IMR-90 (cell line): ENCODE data around the gene RETREG1. TPM values are rescaled to one million over a fixed set of nuclear protein-coding genes. Genes with fewer than 3 reads are reported as not detected.

Experiments
- ATAC-seq: fragments of 200-7000 bp; cut with Tn5 transposase; 2 replicates; pipeline ENCODE4 v1.9.1; 2020; ENCODE audit warnings: low read depth, mild to moderate bottlenecking, moderate library complexity
- BruUV-seq: library from RNA; stranded (reverse); fragments of 400-500 nt; replicated peaks from 2 replicates; lab custom pipeline; 2021; lab: Mats Ljungman, UMichigan
- CTCF ChIA-PET: fragments of 300-600 bp; formaldehyde crosslinking; extraction: SDS; loops from one replicate; lab custom pipeline; 2021; ENCODE audit warnings: antibody characterized with exemption; lab: Yijun Ruan, JAX
- POLR2A ChIA-PET: fragments of 300-600 bp; sonication (Branson Sonifier 250); formaldehyde crosslinking; loops from one replicate; lab custom pipeline; 2022; ENCODE audit warnings: antibody characterized with exemption; ENCODE audit not compliant: unreplicated experiment; lab: Charles Lee
- DNase-seq: peaks from one replicate; pipeline ENCODE4 v3.0.0; 2013
- H2AFZ ChIP-seq: replicated peaks from 2 replicates; pipeline ENCODE3; 2013; ENCODE audit warnings: low read length, mild to moderate bottlenecking; ENCODE audit not compliant: poor library complexity
- H2AK5ac ChIP-seq: 2 replicates; pipeline ENCODE4 v1.6.1; 2013; ENCODE audit warnings: low read depth, low read length, inconsistent platforms
- H2AK9ac ChIP-seq: replicated peaks from 2 replicates; pipeline ENCODE3; 2013; ENCODE audit warnings: mild to moderate bottlenecking, low read depth, low read length, moderate library complexity; ENCODE audit not compliant: poor library complexity
- H2BK120ac ChIP-seq: 2 replicates; pipeline ENCODE4 v1.6.1; 2013; ENCODE audit warnings: low read depth, low read length, inconsistent platforms
- H2BK15ac ChIP-seq: 3 replicates; pipeline ENCODE4 v1.6.1; 2013; ENCODE audit warnings: low read depth, low read length, inconsistent platforms
- H2BK20ac ChIP-seq: 2 replicates; pipeline ENCODE4 v1.6.1; 2013; ENCODE audit warnings: low read depth, mild to moderate bottlenecking, inconsistent platforms, low read length, moderate library complexity
- H2BK5ac ChIP-seq: 2 replicates; pipeline ENCODE4 v1.6.1; 2013; ENCODE audit warnings: mild to moderate bottlenecking, low read depth, low read length, inconsistent platforms; ENCODE audit not compliant: poor library complexity, severe bottlenecking
- H3K14ac ChIP-seq: replicated peaks from 2 replicates; pipeline ENCODE4 v1.6.1; 2013; ENCODE audit warnings: low read depth, low read length, inconsistent platforms
- H3K18ac ChIP-seq: 2 replicates; pipeline ENCODE4 v1.6.1; 2013; ENCODE audit warnings: low read depth, low read length, control low read depth
- H3K23ac ChIP-seq: 2 replicates; pipeline ENCODE4 v1.6.1; 2013; ENCODE audit warnings: low read depth, low read length, inconsistent platforms
- H3K27ac ChIP-seq: 2 replicates; pipeline ENCODE4 v1.5.1; 2013; ENCODE audit warnings: mild to moderate bottlenecking, control low read depth, low read length; ENCODE audit not compliant: insufficient read depth
- H3K27me3 ChIP-seq: 2 replicates; pipeline ENCODE4 v1.6.1; 2013; ENCODE audit warnings: low read length; ENCODE audit not compliant: control insufficient read depth, insufficient read depth
- H3K36me3 ChIP-seq: 2 replicates; pipeline ENCODE4 v1.6.1; 2013; ENCODE audit warnings: low read length, mixed read lengths; ENCODE audit not compliant: control insufficient read depth, insufficient read depth
- H3K4ac ChIP-seq: 2 replicates; pipeline ENCODE4 v1.6.1; 2013; ENCODE audit warnings: low read depth, low read length, inconsistent platforms
- H3K4me1 ChIP-seq: 2 replicates; pipeline ENCODE4 v1.6.1; 2013; ENCODE audit warnings: low read length, mixed read lengths; ENCODE audit not compliant: control insufficient read depth, insufficient read depth
- H3K4me2 ChIP-seq: 2 replicates; pipeline ENCODE4 v1.6.1; 2013; ENCODE audit warnings: low read depth, mild to moderate bottlenecking, control low read depth, low read length, moderate library complexity
- H3K4me3 ChIP-seq: 2 replicates; pipeline ENCODE4 v1.5.1; 2013; ENCODE audit warnings: low read depth, mild to moderate bottlenecking, control low read depth, low read length, moderate library complexity; ENCODE audit not compliant: insufficient read depth
- H3K56ac ChIP-seq: 2 replicates; pipeline ENCODE4 v1.6.1; 2013; ENCODE audit warnings: low read length, inconsistent platforms; ENCODE audit not compliant: insufficient read depth; ENCODE audit errors: extremely low read depth
- H3K79me1 ChIP-seq, 2 experiments: 2 replicates each; pipeline ENCODE4 v1.6.1; 2013; ENCODE audit warnings: low read length in 2 of 2, inconsistent platforms in 1 of 2, low read depth in 1 of 2
- H3K9ac ChIP-seq: 2 replicates; pipeline ENCODE4 v1.6.1; 2013; ENCODE audit warnings: low read depth, low read length, control low read depth
- H3K9me1 ChIP-seq: 2 replicates; pipeline ENCODE4 v1.6.1; 2013; ENCODE audit warnings: low read length, inconsistent platforms; ENCODE audit not compliant: insufficient read depth
- H3K9me3 ChIP-seq: 2 replicates; pipeline ENCODE4 v1.6.1; 2013; ENCODE audit warnings: low read length; ENCODE audit not compliant: control insufficient read depth, insufficient read depth
- H4K20me1 ChIP-seq: 2 replicates; pipeline ENCODE4 v1.6.1; 2013; ENCODE audit warnings: low read length, inconsistent platforms; ENCODE audit not compliant: insufficient read depth
- H4K5ac ChIP-seq: 2 replicates; pipeline ENCODE4 v1.6.1; 2013; ENCODE audit warnings: mild to moderate bottlenecking, low read depth, low read length, control low read depth
- H4K8ac ChIP-seq, 2 experiments: 2 replicates each; pipeline ENCODE4 v1.6.1; 2013; ENCODE audit warnings: low read depth in 2 of 2, low read length in 2 of 2, control low read depth in 1 of 2, inconsistent platforms in 1 of 2
- H4K91ac ChIP-seq: 2 replicates; pipeline ENCODE4 v1.6.1; 2013; ENCODE audit warnings: low read depth, low read length, inconsistent platforms; ENCODE audit not compliant: insufficient read depth
- FOS ChIP-seq: fragments of 150-350 bp; IDR thresholded peaks from 2 replicates; pipeline ENCODE4 v1.6.1; 2016; ENCODE audit warnings: low read depth, low read length
- MAFK ChIP-seq: IDR thresholded peaks from 2 replicates; pipeline ENCODE4 v1.6.1; 2012; ENCODE audit warnings: low read depth, low read length, improper control_type of control experiment
- MAZ ChIP-seq: IDR thresholded peaks from 2 replicates; pipeline ENCODE4 v1.6.1; 2012; ENCODE audit warnings: low read depth, mild to moderate bottlenecking, low read length, improper control_type of control experiment, moderate library complexity, borderline replicate concordance
- NFE2L2 ChIP-seq: fragments of 150-350 bp; IDR thresholded peaks from 2 replicates; pipeline ENCODE4 v1.6.1; 2016; ENCODE audit warnings: low read depth, mild to moderate bottlenecking, low read length
- RAD21 ChIP-seq: IDR thresholded peaks from 2 replicates; pipeline ENCODE4 v1.6.1; 2012; ENCODE audit warnings: low read length, improper control_type of control experiment
- USF2 ChIP-seq: fragments of 150-350 bp; IDR thresholded peaks from 2 replicates; pipeline ENCODE4 v1.6.1; 2017; ENCODE audit warnings: mild to moderate bottlenecking, antibody characterized with exemption, low read length, low read depth
- WGBS, 2 experiments: methylation state at CpG; one replicate each; pipeline versions ENCODE4 v1.1.5 to v1.1.7; 2013; ENCODE audit warnings: missing lambda C conversion rate in 2 of 2; ENCODE audit not compliant: insufficient read length in 1 of 2; ENCODE audit errors: extremely low coverage in 2 of 2; 5-methylcytosine and 5-hydroxymethylcytosine counted together
- dilution Hi-C: fragments of 300-500 bp; cut with HindIII; formaldehyde crosslinking; loops from one replicate; pipeline ENCODE4 v1.14.3; 2018; ENCODE audit warnings: low sequenced_read_pairs; ENCODE audit not compliant: unreplicated experiment
- in situ Hi-C: fragments of 300-500 bp; cut with MboI; formaldehyde crosslinking; loops from 3 replicates; pipeline ENCODE4 v1.14.3; 2019; ENCODE audit warnings: low sequenced_read_pairs, inconsistent platforms, mixed read lengths
- intact Hi-C: fragments of 100-400 bp; cut with micrococcal nuclease; formaldehyde crosslinking; loops from 2 replicates; pipeline ENCODE4 v1.10.0; 2022
- polyA plus RNA-seq, 3 experiments: library from polyadenylated mRNA; depleted of rRNA; stranded (reverse); fragments of >200 nt; gene quantifications; 2 replicates each; pipeline ENCODE4 v1.2.3, GENCODE V29; 2012; ENCODE audit warnings: low replicate concordance in 1 of 3
- total RNA-seq: library from RNA; depleted of rRNA; stranded (reverse); fragments of >200 nt; gene quantifications from 2 replicates; pipeline ENCODE4 v1.2.3, GENCODE V29; 2012

RETREG1 gene
- total and polyA plus RNA-seq, 2 of the 4 experiments (the other 2 are of a cell fraction): not detected

GRCh38 chr5:16464664-16465543, 151.9 kb downstream of the RETREG1 start:
- H2BK15ac ChIP-seq: no peak overlapping the region
- H4K91ac ChIP-seq: peak overlapping the region; percentile 74
- no peak for TF ChIP-seq MAFK
- no peak for TF ChIP-seq RAD21
- TF ChIP-seq NFE2L2: no peak
- TF ChIP-seq MAZ: no peak
- no peak for TF ChIP-seq USF2
- no peak for TF ChIP-seq FOS
- H4K20me1 ChIP-seq: peaks cover 25% of the 10 kb centered on the region
- peaks cover 13% of the 10 kb centered on the region for H3K36me3 ChIP-seq
- WGBS, 2 experiments: 1% methylated on average over 19 of the region's 40 CpGs; no CpG with 5 or more reads in 1 of the 2 experiments
- H3K27ac ChIP-seq: peak overlapping the region; percentile 79
- ChIA-PET POLR2A (no interaction called here), CTCF (no interaction called here)
- peak overlapping the region; percentile 32 to 92; a peak in 3 of 4 replicates for H4K8ac ChIP-seq
- DNase-seq: no peak
- peak overlapping the region; percentile 88 for H3K4me3 ChIP-seq
- no peaks in the 10 kb centered on the region for H3K9me3 ChIP-seq
- H3K4me2 ChIP-seq: peak overlapping the region; percentile 88
- H4K5ac ChIP-seq: peak overlapping the region; percentile 79
- ATAC-seq: peak; percentile 1; the same call in 1 of the 2 replicates
- peak overlapping the region; percentile 85 for H3K4ac ChIP-seq
- peaks cover 13% of the 10 kb centered on the region; the same call in 1 of the 2 replicates for H3K9me1 ChIP-seq
- intact Hi-C loops: loop anchor here (5.0 to 10.0 kb wide), 2 partner anchors 202 to 730 kb away; no protein-coding TSS in a partner anchor
- H3K27me3 ChIP-seq: no peaks in the 10 kb centered on the region
- TSS peak; percentile 88 for BruUV-seq
- peak overlapping the region; percentile 80 for H3K9ac ChIP-seq
- no peak overlapping the region for H2BK20ac ChIP-seq
- H2BK120ac ChIP-seq: no peak overlapping the region; the same call in 1 of the 2 replicates
- H3K56ac ChIP-seq: peak overlapping the region; percentile 30
- H3K4me1 ChIP-seq: peaks cover 19% of the 10 kb centered on the region
- H3K14ac ChIP-seq: peak overlapping the region; percentile 84
- dilution Hi-C loops: no loop called here
- 0 out of 2 replicates have a peak overlapping the region, but pooled peaks have one; percentile 10 for H3K18ac ChIP-seq
- peak overlapping the region; percentile 82; the same call in 1 of the 2 replicates for H3K23ac ChIP-seq
- H2BK5ac ChIP-seq: peak overlapping the region; percentile 84
- peak overlapping the region; percentile 31; the same call in 1 of the 2 replicates for H2AK5ac ChIP-seq
- in situ Hi-C loops: no loop called here
- H3K79me1 ChIP-seq: peaks cover 7 to 74% of the 10 kb centered on the region in 2 experiments; a peak in 3 of 4 replicates
- peak overlapping the region; percentile 94 for H2AK9ac ChIP-seq
- H2AFZ ChIP-seq: peak overlapping the region; percentile 99
